Epithelial cell of proximal tubule (primary cell): Measurements from ENCODE around the gene PNCK. TPM values are rescaled to one million over a fixed set of nuclear protein-coding genes. Genes with fewer than 3 reads are reported as not detected.
A peak's percentile ranks its signal among the peaks of the same experiment; 100 is the strongest.

Experiments
- DNase-seq: peaks from one replicate; pipeline ENCODE4 v3.0.0-alpha.2; 2011; ENCODE audit warnings: low read depth
- H3K4me3 ChIP-seq: 2 replicates; pipeline ENCODE4 v1.5.1; 2011; ENCODE audit warnings: low read depth, mild to moderate bottlenecking, low read length
- CTCF ChIP-seq: conservative IDR thresholded peaks from 2 replicates; pipeline ENCODE4 v1.5.1; 2012; ENCODE audit warnings: low read depth, mild to moderate bottlenecking, low read length
- total RNA-seq: library from RNA; depleted of rRNA; stranded (reverse); fragments of >200 nt; gene quantifications from 2 replicates; pipeline ENCODE4 v1.2.3, GENCODE V29; 2015

Gene PNCK
- total RNA-seq, 1 donor from 2014 or later: 0.86 TPM

GRCh38 chrX:153637121-153638040, 36.2 kb downstream of the PNCK start:
- no peak for DNase-seq
- H3K4me3 ChIP-seq: no peak overlapping the region
- no peak for TF ChIP-seq CTCF

GRCh38 chrX:153636716-153637115, 36.9 kb downstream of the PNCK start:
- no peak for TF ChIP-seq CTCF
- H3K4me3 ChIP-seq: no peak overlapping the region
- no peak for DNase-seq

DNA sequence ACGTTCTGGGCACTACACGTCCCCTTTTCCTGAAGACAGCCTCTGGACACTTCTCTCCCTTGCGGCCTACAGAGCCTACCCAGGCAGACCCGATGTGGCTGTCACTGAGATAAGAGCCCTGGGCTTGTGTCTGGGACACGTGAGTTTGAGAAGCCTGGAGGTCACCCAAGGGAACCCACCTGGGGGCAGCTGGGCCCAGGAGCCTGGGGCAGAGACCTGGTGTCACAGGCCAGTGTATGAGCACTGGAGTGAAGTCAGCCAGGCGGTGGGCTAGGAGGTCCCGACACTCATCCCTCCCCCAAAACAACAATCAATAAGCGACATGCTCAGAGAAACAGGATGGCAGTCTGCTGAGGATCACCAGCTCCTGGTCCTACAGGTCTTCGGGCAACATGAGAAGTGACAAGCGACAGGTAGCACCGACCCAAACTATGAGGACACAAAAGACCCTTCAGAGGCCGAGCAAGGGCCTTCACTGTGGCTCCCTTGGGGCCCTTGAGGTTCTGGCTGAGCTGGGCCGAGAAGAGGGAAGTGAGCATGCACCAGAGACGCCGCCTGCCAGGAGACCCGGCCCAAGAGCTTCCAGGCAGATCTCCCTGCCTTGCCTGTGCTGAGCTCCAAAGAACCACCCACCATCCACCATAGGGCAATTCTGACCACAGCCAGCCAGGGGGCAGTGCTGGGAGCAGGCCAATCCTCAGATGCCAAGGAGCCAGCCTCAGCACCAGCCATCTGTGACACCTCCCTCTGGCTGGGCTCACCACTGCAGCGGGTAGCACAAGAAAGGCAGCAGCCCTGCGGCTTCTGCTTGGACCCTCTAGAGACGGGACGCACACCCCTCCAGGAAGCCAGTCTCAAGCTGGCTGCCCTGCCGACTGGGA, 37.6 kb downstream of the PNCK start:
- DNase-seq: no peak
- peak; percentile 67 for TF ChIP-seq CTCF
- no peak overlapping the region for H3K4me3 ChIP-seq

DNA sequence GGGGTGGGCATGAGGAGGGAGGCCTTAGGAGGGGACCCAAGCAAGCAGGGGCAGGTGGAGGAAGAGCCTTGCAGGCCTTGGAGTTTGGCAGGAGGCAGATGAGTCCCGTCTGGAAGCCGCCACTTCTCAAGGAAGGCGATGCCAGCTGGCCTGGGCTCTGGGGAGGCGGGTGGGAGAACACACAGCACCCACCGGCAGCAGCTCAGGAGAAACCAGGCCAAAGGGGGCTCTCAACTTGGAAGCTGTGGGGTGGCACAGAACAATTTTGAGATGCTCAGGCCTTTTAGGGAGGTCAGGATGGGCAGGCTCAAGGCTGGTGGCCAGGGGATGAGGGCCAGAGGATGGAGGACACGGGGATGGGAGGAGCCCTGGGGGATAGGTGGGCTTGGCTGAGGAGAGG, 38.2 kb downstream of the PNCK start:
- TF ChIP-seq CTCF: no peak
- no peak overlapping the region for H3K4me3 ChIP-seq
- DNase-seq: no peak

DNA sequence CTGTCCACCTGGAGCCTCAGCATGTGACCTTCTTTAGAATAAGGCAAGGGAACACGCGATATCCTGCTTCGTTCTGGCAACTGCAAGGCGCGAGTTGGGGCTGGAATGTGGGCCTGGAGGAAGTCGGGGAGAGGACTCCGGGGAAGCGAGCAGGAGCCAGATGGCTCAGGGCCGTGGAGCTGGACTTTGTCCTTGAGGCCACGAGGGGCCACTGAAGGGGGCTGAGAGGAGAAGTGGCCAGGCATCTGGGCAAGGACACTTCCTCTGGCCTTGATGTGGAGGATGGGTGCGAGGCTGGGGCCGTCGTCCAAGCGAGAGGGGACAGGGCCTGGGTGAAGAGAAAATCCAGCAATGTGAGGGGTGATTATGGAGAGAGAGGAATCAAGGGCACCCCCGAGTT, 38.8 kb downstream of the PNCK start:
- H3K4me3 ChIP-seq: no peak overlapping the region
- no peak for DNase-seq
- TF ChIP-seq CTCF: no peak

DNA sequence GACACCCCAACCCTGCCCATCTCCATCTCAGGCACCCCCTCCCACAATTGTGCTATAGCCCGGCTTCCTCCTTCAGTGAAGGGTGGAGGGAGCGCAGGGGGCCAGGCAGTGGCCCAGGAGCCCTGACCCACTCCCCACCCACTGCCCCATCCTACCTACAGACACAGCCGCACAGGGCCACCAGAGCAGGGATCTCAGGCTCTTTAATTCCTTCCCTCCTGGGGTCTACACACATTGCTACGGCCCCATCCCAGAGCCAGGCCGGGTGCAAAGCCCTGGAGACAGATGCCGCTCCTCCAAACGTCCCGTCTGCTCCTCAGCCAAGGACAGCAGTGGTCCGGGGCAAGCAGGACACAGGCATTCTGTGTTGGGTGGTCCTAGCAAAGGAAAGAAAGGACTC, 39.4 kb downstream of the PNCK start:
- no peak for TF ChIP-seq CTCF
- H3K4me3 ChIP-seq: no peak overlapping the region

More for the DNA sequence above, 39.4 kb downstream of the PNCK start:
- no peak for DNase-seq
